Measurements from ENCODE around the gene CD300H.

Gene CD300H

GRCh38 chr17:74599448-74599939 lies 32.2 kb upstream of the CD300H start:
- Histone ChIP-seq H3K79me2 (ENCODE audit: insufficient read depth, low read length) (no peaks in the 10 kb centered on the region), H3K27ac (ENCODE audit: low read depth, low read length, poor library complexity, severe bottlenecking) (no peak overlapping the region), H3K4me1 (ENCODE audit: insufficient read depth, low read length, severe bottlenecking) (no peaks in the 10 kb centered on the region), H3K27me3 (ENCODE audit: insufficient read depth, low read length) (no peaks in the 10 kb centered on the region), H3K9ac (ENCODE audit: low read length) (no peak overlapping the region), H3K9me3 (ENCODE audit: low read length) (no peaks in the 10 kb centered on the region), H3K9me2 (ENCODE audit: low read depth, low read length) (no peaks in the 10 kb centered on the region), H3K36me3 (ENCODE audit: insufficient read depth, low read length) (no peaks in the 10 kb centered on the region), H2AFZ (ENCODE audit: low read length) (no peak overlapping the region), H3K4me3 (ENCODE audit: low read depth, low read length, poor library complexity, severe bottlenecking) (no peak overlapping the region), H3K4me2 (ENCODE audit: low read length) (no peak overlapping the region), H3F3A (ENCODE audit: insufficient read depth, low read length) (no peaks in the 10 kb centered on the region), H4K20me1 (ENCODE audit: insufficient read depth, low read length) (no peaks in the 10 kb centered on the region)
- TF ChIP-seq, protein P1, sequence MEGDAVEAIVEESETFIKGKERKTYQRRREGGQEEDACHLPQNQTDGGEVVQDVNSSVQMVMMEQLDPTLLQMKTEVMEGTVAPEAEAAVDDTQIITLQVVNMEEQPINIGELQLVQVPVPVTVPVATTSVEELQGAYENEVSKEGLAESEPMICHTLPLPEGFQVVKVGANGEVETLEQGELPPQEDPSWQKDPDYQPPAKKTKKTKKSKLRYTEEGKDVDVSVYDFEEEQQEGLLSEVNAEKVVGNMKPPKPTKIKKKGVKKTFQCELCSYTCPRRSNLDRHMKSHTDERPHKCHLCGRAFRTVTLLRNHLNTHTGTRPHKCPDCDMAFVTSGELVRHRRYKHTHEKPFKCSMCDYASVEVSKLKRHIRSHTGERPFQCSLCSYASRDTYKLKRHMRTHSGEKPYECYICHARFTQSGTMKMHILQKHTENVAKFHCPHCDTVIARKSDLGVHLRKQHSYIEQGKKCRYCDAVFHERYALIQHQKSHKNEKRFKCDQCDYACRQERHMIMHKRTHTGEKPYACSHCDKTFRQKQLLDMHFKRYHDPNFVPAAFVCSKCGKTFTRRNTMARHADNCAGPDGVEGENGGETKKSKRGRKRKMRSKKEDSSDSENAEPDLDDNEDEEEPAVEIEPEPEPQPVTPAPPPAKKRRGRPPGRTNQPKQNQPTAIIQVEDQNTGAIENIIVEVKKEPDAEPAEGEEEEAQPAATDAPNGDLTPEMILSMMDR (IDR thresholded peaks at IDR 0.05; ENCODE audit: low read length), result no peak
- TF ChIP-seq EZH2 (IDR thresholded peaks at IDR 0.05; ENCODE audit: borderline replicate concordance, low read length), result no peak

GRCh38 chr17:74599023-74599399 lies 31.7 kb upstream of the CD300H start:
- no peak overlapping the region for H3K27ac ChIP-seq (ENCODE audit: low read depth, low read length, poor library complexity, severe bottlenecking)
- no peaks in the 10 kb centered on the region for H3K79me2 ChIP-seq (ENCODE audit: insufficient read depth, low read length)
- H3K4me2 ChIP-seq (ENCODE audit: low read length), result no peak overlapping the region
- no peak overlapping the region for H2AFZ ChIP-seq (ENCODE audit: low read length)
- H3K4me1 ChIP-seq (ENCODE audit: insufficient read depth, low read length, severe bottlenecking), result no peaks in the 10 kb centered on the region
- no peak overlapping the region for H3K4me3 ChIP-seq (ENCODE audit: low read depth, low read length, poor library complexity, severe bottlenecking)
- no peak for TF ChIP-seq EZH2 (IDR thresholded peaks at IDR 0.05; ENCODE audit: borderline replicate concordance, low read length)
- no peaks in the 10 kb centered on the region for H3F3A ChIP-seq (ENCODE audit: insufficient read depth, low read length)
- H3K27me3 ChIP-seq (ENCODE audit: insufficient read depth, low read length), result no peaks in the 10 kb centered on the region
- no peaks in the 10 kb centered on the region for H3K9me3 ChIP-seq (ENCODE audit: low read length)
- H3K9ac ChIP-seq (ENCODE audit: low read length), result no peak overlapping the region
- no peaks in the 10 kb centered on the region for H4K20me1 ChIP-seq (ENCODE audit: insufficient read depth, low read length)
- no peaks in the 10 kb centered on the region for H3K36me3 ChIP-seq (ENCODE audit: insufficient read depth, low read length)
- H3K9me2 ChIP-seq (ENCODE audit: low read depth, low read length), result no peaks in the 10 kb centered on the region

GRCh38 chr17:74598346-74599022 lies 31.2 kb upstream of the CD300H start:
- H3K9me2 ChIP-seq (ENCODE audit: low read depth, low read length), result no peaks in the 10 kb centered on the region
- no peaks in the 10 kb centered on the region for H3F3A ChIP-seq (ENCODE audit: insufficient read depth, low read length)
- no peak overlapping the region for H3K4me2 ChIP-seq (ENCODE audit: low read length)
- no peak overlapping the region for H3K4me3 ChIP-seq (ENCODE audit: low read depth, low read length, poor library complexity, severe bottlenecking)
- TF ChIP-seq EZH2 (IDR thresholded peaks at IDR 0.05; ENCODE audit: borderline replicate concordance, low read length), result no peak
- TF ChIP-seq, protein P1 (IDR thresholded peaks at IDR 0.05; ENCODE audit: low read length), result no peak
- no peaks in the 10 kb centered on the region for H3K79me2 ChIP-seq (ENCODE audit: insufficient read depth, low read length)
- no peak overlapping the region for H3K27ac ChIP-seq (ENCODE audit: low read depth, low read length, poor library complexity, severe bottlenecking)
- H3K27me3 ChIP-seq (ENCODE audit: insufficient read depth, low read length), result no peaks in the 10 kb centered on the region
- H2AFZ ChIP-seq (ENCODE audit: low read length), result no peak overlapping the region
- no peaks in the 10 kb centered on the region for H3K4me1 ChIP-seq (ENCODE audit: insufficient read depth, low read length, severe bottlenecking)
- H3K9ac ChIP-seq (ENCODE audit: low read length), result no peak overlapping the region
- no peaks in the 10 kb centered on the region for H3K36me3 ChIP-seq (ENCODE audit: insufficient read depth, low read length)
- H3K9me3 ChIP-seq (ENCODE audit: low read length), result no peaks in the 10 kb centered on the region
- H4K20me1 ChIP-seq (ENCODE audit: insufficient read depth, low read length), result no peaks in the 10 kb centered on the region
